HG03565 (cell line): ENCODE results near the gene TMEM132C.
A peak's percentile ranks its signal among the peaks of the same experiment; 100 is the strongest.

Experiments used
- ATAC-seq: cut with Tn5 transposase; IDR thresholded peaks from one replicate; pipeline ENCODE4 v1.9.1; 2021; ENCODE audit warnings: mild to moderate bottlenecking, moderate library complexity; ENCODE audit not compliant: unreplicated experiment

Gene TMEM132C

GRCh38 chr12:128644664-128645296 lies 377.8 kb downstream of the TMEM132C start:
- ATAC-seq: peak; percentile 46

- ATAC-seq: no peak
Observed at GRCh38 chr12:128649902-128650301, 382.9 kb downstream of the TMEM132C start.

- ATAC-seq: no peak
Observed at GRCh38 chr12:128652136-128652751, 385.3 kb downstream of the TMEM132C start.

- no peak for ATAC-seq
Observed at GRCh38 chr12:128654468-128654867, 387.5 kb downstream of the TMEM132C start.

GRCh38 chr12:128657378-128657777 lies 390.4 kb downstream of the TMEM132C start:
- ATAC-seq: no peak

GRCh38 chr12:128660532-128661225 lies 393.7 kb downstream of the TMEM132C start:
- ATAC-seq: no peak

GRCh38 chr12:128661226-128661569 lies 394.2 kb downstream of the TMEM132C start:
- ATAC-seq: no peak

- no peak for ATAC-seq
Observed at GRCh38 chr12:128662101-128662500, 395.1 kb downstream of the TMEM132C start.

GRCh38 chr12:128664501-128664900 lies 397.5 kb downstream of the TMEM132C start:
- no peak for ATAC-seq

- ATAC-seq: no peak
Observed at GRCh38 chr12:128667193-128667592, 400.2 kb downstream of the TMEM132C start.

- no peak for ATAC-seq
Observed at GRCh38 chr12:128671528-128672042, 404.6 kb downstream of the TMEM132C start.

GRCh38 chr12:128672428-128672827 lies 405.5 kb downstream of the TMEM132C start:
- no peak for ATAC-seq

GRCh38 chr12:128672893-128673292 lies 405.9 kb downstream of the TMEM132C start:
- ATAC-seq: no peak

GRCh38 chr12:128675576-128675975 lies 408.6 kb downstream of the TMEM132C start:
- ATAC-seq: no peak

GRCh38 chr12:128680555-128680954 lies 413.6 kb downstream of the TMEM132C start:
- ATAC-seq: no peak

GRCh38 chr12:128682548-128683275 lies 415.7 kb downstream of the TMEM132C start:
- ATAC-seq: no peak

- no peak for ATAC-seq
Observed at GRCh38 chr12:128684352-128684751, 417.4 kb downstream of the TMEM132C start.

- no peak for ATAC-seq
Observed at GRCh38 chr12:128685903-128686475, 419.0 kb downstream of the TMEM132C start.

- no peak for ATAC-seq
Observed at GRCh38 chr12:128687851-128688250, 420.9 kb downstream of the TMEM132C start.

- no peak for ATAC-seq
Observed at GRCh38 chr12:128690641-128691040, 423.7 kb downstream of the TMEM132C start.

- no peak for ATAC-seq
Observed at GRCh38 chr12:128693115-128693514, 426.1 kb downstream of the TMEM132C start.
